Mesendoderm (in vitro differentiated cells): ENCODE results near the gene FOXN4.

Experiments
- DNase-seq: peaks from one replicate; pipeline ENCODE4 v3.0.0; 2013
- H2AK5ac ChIP-seq: 2 replicates; pipeline ENCODE4 v1.6.1; 2013; ENCODE audit warnings: low read length, inconsistent platforms
- H2BK120ac ChIP-seq: 2 replicates; pipeline ENCODE4 v1.6.1; 2013; ENCODE audit warnings: low read depth, mild to moderate bottlenecking, low read length, moderate library complexity, mixed read lengths
- H2BK15ac ChIP-seq: replicated peaks from 2 replicates; pipeline ENCODE4 v1.6.1; 2013; ENCODE audit warnings: low read depth, mild to moderate bottlenecking, moderate library complexity
- H2BK5ac ChIP-seq: 2 replicates; pipeline ENCODE4 v1.6.1; 2013; ENCODE audit warnings: low read length, inconsistent platforms
- H3K18ac ChIP-seq: 2 replicates; pipeline ENCODE4 v1.6.1; 2013; ENCODE audit warnings: mild to moderate bottlenecking, low read length, mixed read lengths
- H3K23ac ChIP-seq: one replicate; pipeline ENCODE4 v1.6.1; 2013; ENCODE audit warnings: low read length
- H3K27ac ChIP-seq: 2 replicates; pipeline ENCODE4 v1.5.1; 2013; ENCODE audit warnings: low read depth, mild to moderate bottlenecking, inconsistent platforms, low read length, moderate library complexity
- H3K27me3 ChIP-seq: 2 replicates; pipeline ENCODE4 v1.6.1; 2013; ENCODE audit warnings: low read length, control low read depth, mild to moderate bottlenecking, inconsistent platforms; ENCODE audit not compliant: insufficient read depth, poor library complexity
- H3K36me3 ChIP-seq: 2 replicates; pipeline ENCODE4 v1.6.1; 2013; ENCODE audit warnings: low read length, inconsistent platforms; ENCODE audit not compliant: control insufficient read depth, insufficient read depth
- H3K4ac ChIP-seq: one replicate; pipeline ENCODE4 v1.6.1; 2013; ENCODE audit warnings: low read depth, mild to moderate bottlenecking, low read length, moderate library complexity
- H3K4me1 ChIP-seq: 2 replicates; pipeline ENCODE4 v1.6.1; 2013; ENCODE audit warnings: low read depth, low read length, inconsistent platforms; ENCODE audit not compliant: control insufficient read depth
- H3K4me2 ChIP-seq: 2 replicates; pipeline ENCODE4 v1.6.1; 2013; ENCODE audit warnings: low read length
- H3K4me3 ChIP-seq: 2 replicates; pipeline ENCODE4 v1.5.1; 2013; ENCODE audit warnings: mild to moderate bottlenecking, low read length
- H3K56ac ChIP-seq: one replicate; pipeline ENCODE4 v1.6.1; 2013; ENCODE audit warnings: low read length
- H3K79me1 ChIP-seq: 2 replicates; pipeline ENCODE4 v1.6.1; 2013; ENCODE audit warnings: low read length, inconsistent platforms
- H3K79me2 ChIP-seq: 2 replicates; pipeline ENCODE4 v1.6.1; 2013; ENCODE audit warnings: mild to moderate bottlenecking, low read length; ENCODE audit not compliant: control insufficient read depth, insufficient read depth
- H3K9ac ChIP-seq: 2 replicates; pipeline ENCODE4 v1.6.1; 2013; ENCODE audit warnings: low read length, inconsistent platforms
- H4K5ac ChIP-seq: one replicate; pipeline ENCODE4 v1.6.1; 2013; ENCODE audit warnings: low read length
- H4K8ac ChIP-seq: one replicate; pipeline ENCODE4 v1.6.1; 2013; ENCODE audit warnings: low read depth, mild to moderate bottlenecking, control low read depth, low read length, moderate library complexity
- WGBS: extraction: QIAGEN DNeasy Blood & Tissue Kit; methylation state at CpG from one replicate; pipeline ENCODE4 v1.1.7; 2013; ENCODE audit warnings: low lambda C conversion rate, missing lambda C conversion rate; ENCODE audit not compliant: insufficient coverage; ENCODE audit errors: extremely low coverage; 5-methylcytosine and 5-hydroxymethylcytosine counted together

Gene FOXN4

GRCh38 chr12:109347589-109347988 is 38.5 kb upstream of the FOXN4 start, which contains the start of gene MYO1H:
TSS of gene MYO1H (plus strand) at chr12:109347900. CDS start at chr12:109347961, 61 bp downstream.
- H4K8ac ChIP-seq, result no peak within 1 kb of the TSS
- no peak within 1 kb of the TSS for H2AK5ac ChIP-seq
- no peak within 1 kb of the TSS for H3K4ac ChIP-seq
- H3K23ac ChIP-seq, result no peak within 1 kb of the TSS
- H3K4me3 ChIP-seq, result no peak within 1 kb of the TSS
- H3K4me2 ChIP-seq, result no peak within 1 kb of the TSS
- H2BK15ac ChIP-seq, result no peak within 1 kb of the TSS
- no peak within 1 kb of the TSS for H4K5ac ChIP-seq
- H2BK120ac ChIP-seq, result no peak within 1 kb of the TSS
- H3K36me3 ChIP-seq, result no peaks in the 10 kb centered on the region
- H3K27ac ChIP-seq, result no peak within 1 kb of the TSS
- no peak within 1 kb of the TSS for H2BK5ac ChIP-seq
- no peak within 1 kb of the TSS for H3K9ac ChIP-seq
- H3K79me2 ChIP-seq, result no peaks in the 10 kb centered on the region
- no peak for DNase-seq
- H3K27me3 ChIP-seq, result no peaks in the 10 kb centered on the region
- no peaks in the 10 kb centered on the region for H3K4me1 ChIP-seq
- H3K18ac ChIP-seq, result no peak within 1 kb of the TSS
- H3K56ac ChIP-seq, result no peak within 1 kb of the TSS
- WGBS, result no CpG with 5 or more reads among the region's 8 CpGs
- no peaks in the 10 kb centered on the region for H3K79me1 ChIP-seq

DNA sequence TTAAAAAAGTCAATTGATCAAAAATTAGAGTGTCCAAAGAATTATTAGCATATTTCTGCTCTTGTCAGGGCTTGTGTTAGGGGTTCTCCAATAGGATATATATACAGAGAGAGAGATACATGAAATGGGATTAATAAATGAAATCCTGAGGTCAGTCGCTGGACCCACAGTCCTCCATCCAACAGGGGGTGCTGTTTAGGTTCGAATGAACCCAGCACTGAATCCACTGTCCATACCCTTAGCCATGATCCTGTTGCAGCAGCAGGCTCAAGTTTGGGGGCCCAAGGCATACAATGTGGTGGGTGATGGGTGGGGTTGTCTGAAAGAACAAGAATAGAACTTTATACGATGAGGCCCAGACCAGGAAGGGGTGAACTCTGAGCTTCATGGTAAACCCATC is 37.8 kb upstream of the FOXN4 start:
- peak; percentile 10 for DNase-seq
- no CpG with 5 or more reads among the region's 3 CpGs for WGBS
- no peak overlapping the region for H3K4me3 ChIP-seq

GRCh38 chr12:109345428-109345827 is 36.3 kb upstream of the FOXN4 start:
- Histone ChIP-seq H3K36me3 (no peaks in the 10 kb centered on the region), H3K27ac (no peak overlapping the region), H4K5ac (no peak overlapping the region), H2BK120ac (no peak overlapping the region), H3K4ac (no peak overlapping the region), H3K4me3 (no peak overlapping the region), H3K79me2 (no peaks in the 10 kb centered on the region), H3K18ac (no peak overlapping the region), H2BK5ac (no peak overlapping the region), H2BK15ac (no peak overlapping the region), H3K79me1 (no peaks in the 10 kb centered on the region), H2AK5ac (no peak overlapping the region), H3K9ac (no peak overlapping the region), H4K8ac (no peak overlapping the region), H3K56ac (no peak overlapping the region), H3K23ac (no peak overlapping the region), H3K4me2 (no peak overlapping the region), H3K4me1 (no peaks in the 10 kb centered on the region), H3K27me3 (no peaks in the 10 kb centered on the region)
- WGBS, result no CpG with 5 or more reads among the region's 2 CpGs
- no peak for DNase-seq

More for the DNA sequence above, 37.8 kb upstream of the FOXN4 start:
- H4K5ac ChIP-seq, result no peak overlapping the region
- H2BK15ac ChIP-seq, result no peak overlapping the region
- H3K9ac ChIP-seq, result no peak overlapping the region
- no peaks in the 10 kb centered on the region for H3K27me3 ChIP-seq
- H3K4me1 ChIP-seq, result no peaks in the 10 kb centered on the region
- H3K56ac ChIP-seq, result no peak overlapping the region
- H3K4ac ChIP-seq, result no peak overlapping the region
- H3K27ac ChIP-seq, result no peak overlapping the region
- H3K4me2 ChIP-seq, result no peak overlapping the region
- no peaks in the 10 kb centered on the region for H3K36me3 ChIP-seq
- no peak overlapping the region for H2AK5ac ChIP-seq
- no peak overlapping the region for H2BK120ac ChIP-seq
- H3K79me1 ChIP-seq, result no peaks in the 10 kb centered on the region
- no peaks in the 10 kb centered on the region for H3K79me2 ChIP-seq
- no peak overlapping the region for H2BK5ac ChIP-seq
- H4K8ac ChIP-seq, result no peak overlapping the region
- no peak overlapping the region for H3K18ac ChIP-seq
- no peak overlapping the region for H3K23ac ChIP-seq

- H2AK5ac ChIP-seq, result no peak overlapping the region
- no peaks in the 10 kb centered on the region for H3K79me2 ChIP-seq
- H2BK5ac ChIP-seq, result no peak overlapping the region
- H3K36me3 ChIP-seq, result no peaks in the 10 kb centered on the region
- H3K9ac ChIP-seq, result no peak overlapping the region
- no peak overlapping the region for H4K5ac ChIP-seq
- H3K4me3 ChIP-seq, result no peak overlapping the region
- H3K23ac ChIP-seq, result no peak overlapping the region
- no peak overlapping the region for H4K8ac ChIP-seq
- no peaks in the 10 kb centered on the region for H3K4me1 ChIP-seq
- H3K4me2 ChIP-seq, result no peak overlapping the region
- no peak overlapping the region for H2BK15ac ChIP-seq
- H2BK120ac ChIP-seq, result no peak overlapping the region
- WGBS, result no CpG with 5 or more reads among the region's 2 CpGs
- H3K27ac ChIP-seq, result no peak overlapping the region
- no peaks in the 10 kb centered on the region for H3K79me1 ChIP-seq
- no peak overlapping the region for H3K4ac ChIP-seq
- H3K18ac ChIP-seq, result no peak overlapping the region
- no peak for DNase-seq
- H3K56ac ChIP-seq, result no peak overlapping the region
- no peaks in the 10 kb centered on the region for H3K27me3 ChIP-seq
Observed at GRCh38 chr12:109343677-109344076, 34.6 kb upstream of the FOXN4 start.

DNA sequence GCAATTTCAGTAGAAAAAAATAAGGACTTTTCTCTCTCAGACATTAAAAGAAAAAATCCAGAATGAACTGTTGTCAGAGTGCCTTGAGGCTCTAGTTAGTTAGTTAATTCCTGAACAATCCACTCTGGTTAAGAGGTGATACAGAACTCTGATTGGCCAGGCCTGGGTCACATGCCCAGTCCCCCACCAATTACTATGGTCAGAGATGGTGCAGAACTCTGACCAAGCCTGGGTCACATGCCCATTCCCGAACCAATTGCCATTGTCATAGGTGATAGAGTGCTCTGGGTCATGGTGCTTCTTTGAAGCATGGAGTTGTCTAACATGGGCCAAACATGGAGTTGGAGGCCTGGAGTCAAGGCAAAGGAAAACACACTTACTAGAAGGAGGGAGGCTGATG is 27.5 kb upstream of the FOXN4 start:
- no peak overlapping the region for H3K4me2 ChIP-seq
- no peak overlapping the region for H3K18ac ChIP-seq
- no peak overlapping the region for H3K56ac ChIP-seq
- no peaks in the 10 kb centered on the region for H3K36me3 ChIP-seq
- no peaks in the 10 kb centered on the region for H3K79me2 ChIP-seq
- H3K4me3 ChIP-seq, result no peak overlapping the region
- no peaks in the 10 kb centered on the region for H3K4me1 ChIP-seq
- H2BK15ac ChIP-seq, result no peak overlapping the region
- no peak overlapping the region for H2BK120ac ChIP-seq
- H3K79me1 ChIP-seq, result no peaks in the 10 kb centered on the region
- no peak overlapping the region for H2AK5ac ChIP-seq
- no peak for DNase-seq
- H4K8ac ChIP-seq, result no peak overlapping the region
- no peak overlapping the region for H4K5ac ChIP-seq
- H3K27me3 ChIP-seq, result no peaks in the 10 kb centered on the region
- no CpG with 5 or more reads among the region's 1 CpG for WGBS
- H3K9ac ChIP-seq, result no peak overlapping the region
- H2BK5ac ChIP-seq, result no peak overlapping the region
- no peak overlapping the region for H3K4ac ChIP-seq
- H3K23ac ChIP-seq, result no peak overlapping the region
- H3K27ac ChIP-seq, result no peak overlapping the region

DNA sequence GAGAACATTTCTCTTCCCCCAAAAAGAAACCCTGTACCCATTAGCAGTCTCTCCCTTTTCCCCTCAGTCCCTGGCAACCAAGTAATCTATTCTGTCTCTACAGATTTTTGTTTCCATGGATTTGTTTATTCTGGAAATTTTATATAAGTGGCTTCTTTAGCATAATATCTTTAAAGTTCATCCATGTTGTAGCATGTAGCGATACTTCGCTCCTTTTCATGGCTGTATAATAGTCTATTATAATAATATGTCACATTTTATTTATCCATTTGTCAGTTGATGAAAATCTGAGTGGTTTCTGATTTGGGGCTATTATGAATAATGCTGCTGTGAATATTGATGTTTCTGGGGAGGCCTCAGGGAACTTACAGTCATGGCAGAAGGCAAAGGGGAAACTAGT is 25.8 kb upstream of the FOXN4 start:
- H3K27me3 ChIP-seq, result no peaks in the 10 kb centered on the region
- no peaks in the 10 kb centered on the region for H3K79me1 ChIP-seq
- H4K8ac ChIP-seq, result no peak overlapping the region
- no peaks in the 10 kb centered on the region for H3K4me1 ChIP-seq
- no peak overlapping the region for H3K4ac ChIP-seq
- no peak overlapping the region for H3K56ac ChIP-seq
- H2BK15ac ChIP-seq, result no peak overlapping the region
- no peak overlapping the region for H3K4me2 ChIP-seq
- H3K23ac ChIP-seq, result no peak overlapping the region
- no peaks in the 10 kb centered on the region for H3K36me3 ChIP-seq
- H2BK5ac ChIP-seq, result no peak overlapping the region
- no peak overlapping the region for H3K4me3 ChIP-seq
- H3K79me2 ChIP-seq, result no peaks in the 10 kb centered on the region
- WGBS, result no CpG with 5 or more reads among the region's 2 CpGs
- DNase-seq, result no peak
- no peak overlapping the region for H3K9ac ChIP-seq
- H3K18ac ChIP-seq, result no peak overlapping the region
- H2AK5ac ChIP-seq, result no peak overlapping the region
- no peak overlapping the region for H2BK120ac ChIP-seq
- no peak overlapping the region for H3K27ac ChIP-seq
- H4K5ac ChIP-seq, result no peak overlapping the region
